ENCODE measurements around the gene LRP10. TPM values are rescaled to one million over a fixed set of nuclear protein-coding genes. Genes with fewer than 3 reads are reported as not detected.
"Not testable (repeated sequence)": the region's sequence is repeated elsewhere in the genome, so short reads cannot be mapped to it uniquely, and the experiment has no call there.

The LRP10 gene
- 10 to 100 TPM in 4 of 8 experiments, 1 to 10 TPM in 4; 3.9 to 55.5 (median 29.2) TPM for total RNA-seq

GRCh38 chr14:22871224-22872032 is at the start of gene LRP10:
LRP10 (plus strand) TSS chr14:22871740; CDS start chr14:22872304, 564 bp downstream.
- H3K4me1 ChIP-seq (replicated peaks in 1 of 2) = peaks cover 0 to 5% of the 10 kb centered on the region in 2 donors
- H3K27ac ChIP-seq = peak within 1 kb of the TSS; percentile 13 to 16
- ATAC-seq (replicated peaks in 6 of 8) = peak; percentile 77 to 94 (median 92)
- WGBS, 10 experiments = 0 to 7% (median 1%) methylated on average over 1 to 9 of the region's 50 CpGs; no CpG with 5 or more reads in 4 of the 10 experiments
- in situ Hi-C loops (cut with MboI; ENCODE audit: low pct_unique_long_range_greater_than_20kb in 2 of 9, low sequenced_read_pairs in 9 of 9, unreplicated experiment in 9 of 9) = loop anchor here in 8 of 9 experiments (25.0 kb wide), 3 partner anchors 284 to 484 kb away; partner anchors contain the start of genes ABHD4 (in 1 of the 8) and DAD1 (in 1 of the 8)
- peak within 1 kb of the TSS; percentile 31 to 88 (median 54) for H3K4me3 ChIP-seq

DNA sequence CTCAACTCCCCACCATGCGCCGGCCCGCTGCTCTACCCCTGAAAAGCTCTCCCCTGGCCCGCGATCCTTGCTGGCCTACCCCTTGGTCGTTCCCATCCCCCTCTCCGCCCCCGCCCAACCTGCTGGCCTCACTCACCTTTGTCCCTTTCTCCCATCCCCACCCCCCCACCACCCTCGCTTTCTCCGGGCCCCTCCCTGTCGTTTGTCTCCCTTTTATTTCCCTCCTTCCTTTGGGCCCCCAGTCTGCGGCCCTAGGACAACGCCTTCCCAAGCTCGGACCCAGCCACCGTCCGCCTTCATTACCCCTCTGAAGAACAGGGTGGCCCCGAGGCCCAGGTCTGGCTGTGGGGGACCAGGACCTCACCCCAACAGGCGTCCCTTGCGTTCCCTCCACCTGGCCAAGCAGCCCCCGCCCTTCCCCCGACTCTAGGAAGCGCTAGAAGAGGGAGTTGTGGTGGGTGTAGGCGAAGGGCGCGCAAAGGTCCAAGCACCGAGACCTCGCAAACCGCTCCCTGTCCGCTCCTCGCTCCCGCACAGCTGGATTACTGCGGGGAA is 49.4 kb upstream of the LRP10 start:
- Histone ChIP-seq H3K4me1 (replicated peaks in 1 of 2) (peaks cover 6 to 12% of the 10 kb centered on the region in 2 donors), H3K27ac (no peak overlapping the region), H3K4me3 (no peak overlapping the region)
- WGBS, 10 experiments = 65 to 83% (median 76%) methylated on average over 2 to 9 of the region's 32 CpGs; no CpG with 5 or more reads in 7 of the 10 experiments
- in situ Hi-C loops (cut with MboI; ENCODE audit: low pct_unique_long_range_greater_than_20kb in 2 of 9, low sequenced_read_pairs in 9 of 9, unreplicated experiment in 9 of 9) = no loop called here
- no peak for ATAC-seq (replicated peaks in 6 of 8)

GRCh38 chr14:22822571-22823098 is 48.9 kb upstream of the LRP10 start:
- Histone ChIP-seq H3K4me1 (replicated peaks in 1 of 2) (peaks cover 6 to 12% of the 10 kb centered on the region in 2 donors), H3K27ac (no peak overlapping the region), H3K4me3 (peak overlapping the region in 3 of 5 donors; percentile 1 to 20 (median 15))
- peak; percentile 72 to 94 (median 82) for ATAC-seq (replicated peaks in 6 of 8)
- in situ Hi-C loops (cut with MboI; ENCODE audit: low pct_unique_long_range_greater_than_20kb in 2 of 9, low sequenced_read_pairs in 9 of 9, unreplicated experiment in 9 of 9) = no loop called here
- 0 to 40% (median 3%) methylated on average over 1 to 8 of the region's 34 CpGs; no CpG with 5 or more reads in 5 of the 10 experiments for WGBS, 10 experiments

- in situ Hi-C loops (cut with MboI; ENCODE audit: low pct_unique_long_range_greater_than_20kb in 2 of 9, low sequenced_read_pairs in 9 of 9, unreplicated experiment in 9 of 9) = loop anchor here in 2 of 9 experiments (25.0 kb wide), 2 partner anchors 263 to 438 kb away; no protein-coding TSS in a partner anchor
- no peak overlapping the region for H3K4me3 ChIP-seq
- peak in 2 of 8 experiments; percentile 15 to 18 for ATAC-seq (replicated peaks in 6 of 8)
- no peak overlapping the region for H3K27ac ChIP-seq
- WGBS, 10 experiments = 29 to 100% (median 74%) methylated on average over 1 to 8 of the region's 8 CpGs; no CpG with 5 or more reads in 1 of the 10 experiments
- peaks cover 9 to 12% of the 10 kb centered on the region in 2 donors for H3K4me1 ChIP-seq (replicated peaks in 1 of 2)
These were observed 46.7 kb upstream of the LRP10 start for GRCh38 chr14:22824711-22825359.

GRCh38 chr14:22829076-22829660 is 42.4 kb upstream of the LRP10 start:
- Histone ChIP-seq H3K27ac (peak overlapping the region; percentile 50 to 75), H3K4me3 (peak overlapping the region; percentile 64 to 98 (median 93))
- not testable (repeated sequence) for H3K4me1 ChIP-seq (replicated peaks in 1 of 2); ATAC-seq (replicated peaks in 6 of 8)
- in situ Hi-C loops (cut with MboI; ENCODE audit: low pct_unique_long_range_greater_than_20kb in 2 of 9, low sequenced_read_pairs in 9 of 9, unreplicated experiment in 9 of 9) = loop anchor here in 2 of 9 experiments (25.0 kb wide), 2 partner anchors 267 to 442 kb away; no protein-coding TSS in a partner anchor
- WGBS, 10 experiments = 0 to 100% (median 75%) methylated on average over 1 to 10 of the region's 12 CpGs; no CpG with 5 or more reads in 1 of the 10 experiments

GRCh38 chr14:22829661-22830442 is 41.7 kb upstream of the LRP10 start, which contains the start of gene MRPL52:
MRPL52 (plus strand) TSS chr14:22829887; CDS start chr14:22829913, 26 bp downstream.
- peak; percentile 81 to 98 (median 97) for ATAC-seq (replicated peaks in 6 of 8)
- peaks cover 6 to 8% of the 10 kb centered on the region in 2 donors for H3K4me1 ChIP-seq (replicated peaks in 1 of 2)
- 0 to 80% (median 2%) methylated on average over 1 to 18 of the region's 41 CpGs; no CpG with 5 or more reads in 1 of the 10 experiments for WGBS, 10 experiments
- H3K27ac ChIP-seq = peak within 1 kb of the TSS; percentile 61 to 75
- H3K4me3 ChIP-seq = peak within 1 kb of the TSS; percentile 64 to 98 (median 93)
- in situ Hi-C loops (cut with MboI; ENCODE audit: low pct_unique_long_range_greater_than_20kb in 2 of 9, low sequenced_read_pairs in 9 of 9, unreplicated experiment in 9 of 9) = loop anchor here in 2 of 9 experiments (25.0 kb wide), 2 partner anchors 268 to 443 kb away; no protein-coding TSS in a partner anchor

DNA sequence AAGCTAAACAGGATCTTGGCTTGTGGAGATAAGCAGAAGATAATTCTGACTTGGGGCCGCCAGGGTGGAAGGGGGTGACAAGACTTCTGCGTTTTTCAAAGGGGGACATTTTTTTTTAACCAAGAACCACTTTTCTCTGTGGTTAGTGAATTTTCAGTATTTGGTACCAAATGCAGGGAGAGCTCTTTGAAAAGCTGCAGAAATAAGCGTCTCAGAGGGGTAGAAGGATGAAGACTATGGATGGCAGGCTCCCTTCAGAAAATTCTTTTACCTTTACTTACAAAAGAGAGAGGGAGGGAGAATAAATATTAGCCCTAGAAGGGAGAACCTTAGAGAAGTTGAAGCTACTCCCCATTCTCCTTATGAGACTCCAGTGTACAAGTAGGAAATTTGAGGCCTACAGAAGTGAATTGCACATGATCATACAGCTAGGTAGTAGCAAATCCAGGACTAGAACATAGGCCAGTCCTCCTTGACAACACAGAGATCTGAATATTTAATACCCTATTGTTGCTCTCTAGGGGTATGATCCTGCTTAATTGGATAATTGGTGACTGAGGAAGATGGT is 41.0 kb upstream of the LRP10 start:
- no peak for ATAC-seq (replicated peaks in 6 of 8)
- peak overlapping the region; percentile 64 to 98 (median 93) for H3K4me3 ChIP-seq
- peaks cover 6 to 8% of the 10 kb centered on the region in 2 donors for H3K4me1 ChIP-seq (replicated peaks in 1 of 2)
- peak overlapping the region in 1 of 2 donors; percentile 72 for H3K27ac ChIP-seq
- in situ Hi-C loops (cut with MboI; ENCODE audit: low pct_unique_long_range_greater_than_20kb in 2 of 9, low sequenced_read_pairs in 9 of 9, unreplicated experiment in 9 of 9) = loop anchor here in 2 of 9 experiments (25.0 kb wide), 2 partner anchors 268 to 443 kb away; no protein-coding TSS in a partner anchor
- WGBS, 10 experiments = 0 to 51% (median 42%) methylated on average over 1 to 3 of the region's 3 CpGs; no CpG with 5 or more reads in 2 of the 10 experiments

- WGBS, 10 experiments = 50 to 92% (median 77%) methylated on average over 1 to 3 of the region's 3 CpGs
- no peak overlapping the region for H3K27ac ChIP-seq
- H3K4me3 ChIP-seq = no peak overlapping the region
- in situ Hi-C loops (cut with MboI; ENCODE audit: low pct_unique_long_range_greater_than_20kb in 2 of 9, low sequenced_read_pairs in 9 of 9, unreplicated experiment in 9 of 9) = loop anchor here in 2 of 9 experiments (25.0 kb wide), 2 partner anchors 273 to 448 kb away; no protein-coding TSS in a partner anchor
- ATAC-seq (replicated peaks in 6 of 8) = no peak
- peaks cover 3 to 6% of the 10 kb centered on the region in 2 donors for H3K4me1 ChIP-seq (replicated peaks in 1 of 2)
These were observed 36.0 kb upstream of the LRP10 start for GRCh38 chr14:22835505-22835904.

GRCh38 chr14:22836301-22837113 is 35.0 kb upstream of the LRP10 start, which contains the start of gene MMP14:
MMP14 (plus strand) TSS chr14:22836585; CDS start chr14:22836818, 233 bp downstream.
- H3K27ac ChIP-seq = no peak within 1 kb of the TSS
- peaks cover 0 to 3% of the 10 kb centered on the region in 2 donors for H3K4me1 ChIP-seq (replicated peaks in 1 of 2)
- H3K4me3 ChIP-seq = peak within 1 kb of the TSS; percentile 13 to 32 (median 29)
- in situ Hi-C loops (cut with MboI; ENCODE audit: low pct_unique_long_range_greater_than_20kb in 2 of 9, low sequenced_read_pairs in 9 of 9, unreplicated experiment in 9 of 9) = loop anchor here in 2 of 9 experiments (25.0 kb wide), 2 partner anchors 274 to 449 kb away; no protein-coding TSS in a partner anchor
- 0 to 16% (median 6%) methylated on average over 2 to 27 of the region's 46 CpGs; no CpG with 5 or more reads in 3 of the 10 experiments for WGBS, 10 experiments
- peak; percentile 28 to 62 (median 54) for ATAC-seq (replicated peaks in 6 of 8)

GRCh38 chr14:22837114-22837749 is 34.3 kb upstream of the LRP10 start:
- in situ Hi-C loops (cut with MboI; ENCODE audit: low pct_unique_long_range_greater_than_20kb in 2 of 9, low sequenced_read_pairs in 9 of 9, unreplicated experiment in 9 of 9) = loop anchor here in 2 of 9 experiments (25.0 kb wide), 2 partner anchors 275 to 450 kb away; no protein-coding TSS in a partner anchor
- H3K4me3 ChIP-seq = peak overlapping the region; percentile 0 to 32 (median 29)
- H3K4me1 ChIP-seq (replicated peaks in 1 of 2) = peaks cover 0 to 3% of the 10 kb centered on the region in 2 donors
- 0 to 22% (median 0%) methylated on average over 1 to 16 of the region's 57 CpGs; no CpG with 5 or more reads in 5 of the 10 experiments for whole genome bisulfite sequencing, 10 experiments
- H3K27ac ChIP-seq = no peak overlapping the region
- ATAC-seq (replicated peaks in 6 of 8) = peak; percentile 14 to 87 (median 56)

All from motor neuron (in vitro differentiated cells).